Stimulated activated CD4-positive, alpha-beta T cell treated with anti-CD3 and anti-CD28 coated beads, Interleukin-4, amount 100 ng/mL, for 1 hour (primary cell): Measurements from ENCODE around the gene ENDOU.
"Not testable (repeated sequence)": the region's sequence is repeated elsewhere in the genome, so short reads cannot be mapped to it uniquely, and the experiment has no call there.

Experiments
- DNase-seq: peaks from one replicate; pipeline ENCODE4 v3.0.0-alpha.2; 2020

The ENDOU gene

DNA sequence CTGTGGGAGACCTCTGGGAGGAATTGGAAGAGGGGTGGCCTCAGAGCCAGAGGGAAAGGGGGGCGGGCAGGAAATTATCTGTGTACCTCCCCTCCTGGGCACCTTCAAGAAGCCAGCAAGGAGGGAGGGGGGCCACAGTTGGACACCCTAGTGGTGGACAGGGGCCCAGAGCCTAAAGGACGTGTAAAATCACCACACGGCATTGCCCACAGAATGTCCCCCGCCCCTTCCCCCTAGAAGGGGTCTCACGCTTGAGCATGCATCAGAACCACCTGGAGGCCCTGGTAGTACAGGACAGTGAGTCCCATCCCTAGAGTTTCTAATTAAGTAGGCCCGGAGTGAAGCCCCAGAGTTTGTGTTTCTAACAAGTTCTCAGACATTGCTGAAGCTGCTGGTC is 8.2 kb downstream of the ENDOU start:
- DNase-seq: no peak

GRCh38 chr12:47715877-47716548 is 9.3 kb downstream of the ENDOU start:
- DNase-seq: no peak

DNA sequence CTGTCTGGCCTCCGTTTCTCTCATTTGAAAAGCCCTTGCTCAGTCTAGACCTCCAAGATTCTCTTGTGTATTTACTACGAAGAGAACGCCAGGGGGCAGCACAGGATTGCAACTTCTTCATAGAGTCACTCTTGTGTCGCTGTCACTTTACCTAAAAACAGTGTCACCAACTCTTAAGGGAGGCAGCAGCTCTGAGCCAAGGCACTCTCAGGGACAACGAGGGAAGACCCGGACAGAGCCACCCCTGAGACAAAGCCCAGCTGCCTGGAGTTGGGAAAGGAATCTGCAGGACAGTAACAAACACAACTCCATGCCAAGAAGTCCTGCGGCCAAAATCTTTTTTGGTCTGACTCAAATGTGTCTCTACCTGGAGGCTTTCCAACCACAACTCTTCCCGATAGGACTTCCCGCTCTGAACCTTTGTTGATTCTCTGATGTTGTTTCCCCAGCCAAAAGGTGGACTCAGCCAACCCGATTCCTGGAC is 9.9 kb downstream of the ENDOU start:
- peak; percentile 74 for DNase-seq

GRCh38 chr12:47714826-47715386 is 10.4 kb downstream of the ENDOU start:
- DNase-seq: no peak

GRCh38 chr12:47712171-47712570 is 13.1 kb downstream of the ENDOU start:
- DNase-seq: no peak

- DNase-seq: no peak
These were observed 13.8 kb downstream of the ENDOU start for GRCh38 chr12:47711448-47711847.

GRCh38 chr12:47710278-47710677 is 15.0 kb downstream of the ENDOU start:
- no peak for DNase-seq

DNA sequence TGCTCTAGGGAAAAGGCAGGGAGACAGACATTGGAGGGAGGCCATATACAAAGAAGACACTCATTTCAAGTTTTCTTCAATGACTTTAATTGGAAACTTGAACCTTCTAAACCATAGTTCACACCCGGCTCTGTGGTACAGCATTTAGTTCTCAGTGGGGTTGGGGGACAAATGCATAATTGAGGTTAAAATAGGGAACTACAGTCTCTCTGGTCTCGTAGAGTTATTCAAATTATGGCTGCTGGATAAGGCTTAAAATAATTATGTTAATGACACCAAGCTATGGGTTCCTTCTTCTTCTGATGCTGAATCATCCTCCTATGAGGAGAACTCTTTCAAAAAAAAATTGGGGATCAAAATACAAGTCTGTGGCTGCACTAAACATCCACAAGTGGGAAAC is 15.6 kb downstream of the ENDOU start:
- no peak for DNase-seq

GRCh38 chr12:47709237-47709636 is 16.1 kb downstream of the ENDOU start:
- no peak for DNase-seq

DNA sequence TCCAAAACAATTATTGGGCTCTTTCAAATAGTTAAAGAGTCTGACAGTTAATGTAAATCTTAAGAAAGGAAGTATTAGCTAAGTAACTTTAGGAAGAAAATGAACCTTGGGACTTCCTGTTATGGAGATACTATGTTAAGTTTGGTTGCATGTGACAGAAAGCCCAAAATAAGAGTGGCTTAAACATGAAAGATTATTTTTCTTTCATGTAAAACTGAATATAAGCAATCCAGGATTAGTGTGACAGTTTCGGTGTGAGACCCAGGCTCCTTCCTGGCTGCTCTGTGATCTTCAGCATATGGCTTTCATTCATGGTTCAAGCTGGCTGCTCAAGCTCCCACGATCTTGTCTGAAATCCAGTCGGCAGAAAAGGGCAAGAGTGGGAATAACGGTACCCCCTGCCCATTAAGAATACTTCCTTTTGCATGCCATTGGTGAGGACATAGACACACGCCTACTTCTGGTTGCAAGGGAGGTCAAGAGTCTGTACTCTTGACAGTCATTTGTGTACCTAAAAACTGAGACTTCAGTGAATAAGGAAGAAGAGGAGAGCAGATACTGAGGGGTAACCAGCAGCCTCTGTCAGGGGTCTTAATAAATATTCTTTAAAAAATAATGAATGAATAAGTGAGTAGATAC is 17.3 kb downstream of the ENDOU start:
- DNase-seq: no peak

DNA sequence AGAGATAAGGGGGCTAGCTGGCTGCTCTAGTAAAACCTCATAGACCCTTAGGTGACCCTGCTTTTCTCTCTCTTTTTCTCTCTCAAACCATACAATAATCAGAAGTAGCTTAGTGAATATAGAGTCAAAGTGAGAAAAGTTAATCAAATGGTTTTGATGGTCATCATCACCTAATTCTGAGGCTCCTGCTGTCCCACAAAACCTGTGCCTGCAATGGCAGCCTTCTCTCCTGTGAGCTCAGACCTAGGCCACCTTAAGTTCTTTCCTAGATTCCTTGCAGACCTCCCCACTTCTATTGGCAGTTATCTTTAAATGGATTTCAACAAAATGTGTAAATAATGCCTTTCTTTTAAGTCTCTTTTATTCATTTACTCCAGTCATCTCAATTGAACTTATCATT is 17.9 kb downstream of the ENDOU start:
- no peak for DNase-seq

DNA sequence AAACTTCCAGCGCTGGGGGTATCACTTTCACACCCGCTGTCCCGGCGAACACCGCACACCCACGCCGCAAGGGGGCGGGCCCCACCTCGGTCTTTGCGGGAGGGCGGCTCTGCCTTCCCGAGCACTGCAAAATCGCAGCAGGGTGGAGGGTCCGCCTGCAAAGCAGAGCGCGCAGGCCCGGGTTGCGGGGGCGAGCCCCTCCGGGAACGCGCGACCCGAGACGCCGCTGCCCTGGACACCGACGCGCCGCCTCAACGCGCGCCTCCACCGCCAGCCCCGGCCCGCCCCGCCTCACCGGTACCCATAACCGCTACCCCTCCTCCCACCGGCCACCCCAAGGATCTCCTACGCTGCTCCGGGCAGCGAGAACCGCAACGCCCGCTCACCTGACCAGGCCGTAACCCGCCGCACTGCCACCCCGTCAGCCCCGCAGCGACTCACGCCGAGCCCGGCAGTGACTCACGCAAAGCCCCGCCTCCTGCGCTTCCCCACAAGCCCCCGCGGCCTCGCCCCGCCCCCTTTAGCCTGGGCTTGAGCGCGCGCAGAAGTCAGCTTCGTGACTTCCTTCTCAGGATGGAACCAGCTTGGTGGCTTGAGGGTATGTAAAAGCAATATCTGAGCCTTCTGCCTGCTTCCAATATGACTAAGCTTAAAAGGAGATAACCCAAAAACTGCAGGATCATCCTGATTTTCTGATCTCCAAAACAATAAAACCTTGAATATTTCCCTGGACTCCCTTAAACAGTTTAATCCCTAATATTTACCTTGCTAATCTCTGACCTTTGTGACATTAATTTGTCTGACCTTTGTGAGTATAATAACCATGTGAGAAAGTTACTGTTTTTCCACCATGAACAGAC is 19.5 kb downstream of the ENDOU start, which contains the start of gene RPAP3:
TSS of gene RPAP3 (minus strand) at position 465 of the 860 bp plus-strand sequence. CDS start 3,190 bp downstream, outside the sequence.
- DNase-seq: peak; percentile 99

DNA sequence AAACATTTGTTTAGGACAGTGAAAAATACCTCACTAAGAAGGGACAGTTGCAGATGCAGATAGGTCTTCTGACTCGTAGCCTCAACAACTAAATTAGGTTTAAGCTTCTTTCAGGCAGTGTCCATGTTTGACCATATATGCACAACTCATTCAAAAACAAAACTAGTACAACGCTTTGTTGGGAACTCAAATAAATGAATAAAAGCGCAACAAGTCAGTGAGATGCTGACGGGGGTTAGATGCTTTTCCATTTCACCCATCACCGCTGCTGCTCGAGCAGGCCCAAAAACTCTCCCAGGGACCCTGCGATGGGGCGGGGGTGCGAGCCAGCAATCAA is 20.1 kb downstream of the ENDOU start:
- no peak for DNase-seq

GRCh38 chr12:47704719-47705118 is 20.6 kb downstream of the ENDOU start:
- no peak for DNase-seq

DNA sequence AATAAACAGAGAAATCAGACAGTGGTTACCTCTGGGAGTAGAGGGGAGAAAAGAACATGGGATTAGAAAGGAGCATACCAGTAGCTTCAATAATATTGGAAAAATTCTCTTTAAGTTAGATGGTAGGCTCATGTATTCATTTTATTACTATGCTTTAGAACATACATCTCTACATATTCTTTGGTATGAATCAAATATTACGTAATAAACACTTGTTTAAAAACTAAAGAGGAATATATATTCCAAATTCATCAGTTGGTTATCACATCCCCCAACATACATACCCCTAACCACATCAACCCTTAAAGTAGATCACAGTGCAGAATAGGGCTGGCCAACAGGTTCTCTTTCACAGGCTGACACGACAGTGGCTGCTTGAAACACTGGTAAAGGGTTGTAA is 25.0 kb downstream of the ENDOU start:
- no peak for DNase-seq

DNA sequence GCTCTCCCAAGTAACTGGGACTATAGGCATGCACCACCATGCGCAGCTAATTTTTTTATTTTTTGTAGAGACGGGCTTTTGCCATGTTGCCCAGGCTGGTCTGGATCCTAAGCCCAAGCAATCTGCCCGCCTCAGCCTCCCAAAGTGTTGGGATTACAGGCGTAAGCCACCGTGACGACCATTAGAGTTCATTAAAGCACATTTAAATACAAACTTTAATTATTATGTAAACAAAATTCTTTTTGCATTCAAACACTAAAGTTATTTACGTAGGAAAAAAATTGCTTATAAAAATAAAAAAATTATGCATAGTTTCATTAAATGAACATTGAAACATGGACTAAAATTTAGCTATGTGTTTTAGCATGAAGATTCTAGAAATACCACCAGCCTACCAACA is 26.7 kb downstream of the ENDOU start:
- no peak for DNase-seq

GRCh38 chr12:47698055-47698454 is 27.2 kb downstream of the ENDOU start:
- DNase-seq: no peak

- no peak for DNase-seq
These were observed 36.1 kb downstream of the ENDOU start for GRCh38 chr12:47689215-47689614.

DNA sequence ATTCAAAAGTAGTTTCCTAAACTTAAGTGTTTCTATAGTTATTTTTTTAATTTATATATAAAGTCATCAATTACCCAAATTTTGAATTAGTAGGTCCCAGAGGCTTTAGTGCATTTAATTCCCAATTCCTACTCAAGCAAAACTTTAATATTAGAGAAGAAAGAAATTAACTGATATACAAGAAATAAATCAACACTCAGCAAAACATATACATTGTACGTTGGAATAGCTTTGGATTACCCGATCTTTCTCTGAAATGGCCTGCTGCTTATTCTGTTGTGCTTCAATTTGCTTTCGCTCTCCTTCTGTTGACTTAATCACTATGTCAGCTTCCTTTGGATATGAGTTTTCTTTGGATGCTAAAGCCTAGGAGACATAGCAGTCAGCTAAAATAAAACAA is 37.7 kb downstream of the ENDOU start:
- no peak for DNase-seq

GRCh38 chr12:47686645-47687240 is 38.5 kb downstream of the ENDOU start:
- DNase-seq: no peak

GRCh38 chr12:47679785-47680184 is 45.5 kb downstream of the ENDOU start:
- no peak for DNase-seq

- DNase-seq: no peak
These were observed 53.2 kb downstream of the ENDOU start for GRCh38 chr12:47672068-47672467.

DNA sequence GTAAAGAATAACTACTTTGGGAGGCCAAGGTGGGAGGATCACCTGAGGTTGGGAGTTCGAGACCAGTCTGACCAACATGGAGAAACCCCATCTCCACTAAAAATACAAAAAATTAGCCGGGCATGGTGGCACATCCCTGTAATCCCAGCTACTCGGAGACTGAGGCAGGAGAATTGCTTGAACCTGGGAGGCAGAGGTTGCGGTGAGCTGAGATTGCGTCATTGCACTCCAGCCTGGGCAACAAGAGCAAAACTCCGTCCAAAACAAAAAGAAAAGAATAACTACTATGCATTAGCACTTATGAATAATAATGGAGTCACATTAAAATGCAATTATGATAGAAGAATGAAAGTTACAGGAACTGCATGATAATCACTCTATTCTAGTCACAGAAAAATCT is 57.4 kb downstream of the ENDOU start:
- not testable (repeated sequence) for DNase-seq
